Coronary artery (tissue), 2 donors: Measurements from ENCODE around the gene MED27.

ENCODE experiments used
- DNase-seq: peaks from one replicate; pipeline ENCODE4 v3.0.0-alpha.2; 2017; ENCODE audit warnings: low spot score
- H3K27ac ChIP-seq, 2 donors: fragments of 200-600 bp; sonication (generic); one replicate each; pipeline ENCODE4 v1.5.1; 2016 to 2019
- H3K4me3 ChIP-seq: fragments of 200-600 bp; sonication (generic); 2 replicates; pipeline ENCODE4 v1.5.1; 2016; ENCODE audit warnings: mild to moderate bottlenecking, moderate library complexity
- CTCF ChIP-seq: fragments of 200-600 bp; sonication (generic); IDR thresholded peaks from one replicate; pipeline ENCODE4 v1.5.1; 2019; ENCODE audit warnings: antibody characterized with exemption

The MED27 gene

GRCh38 chr9:132044176-132044875, 35.3 kb downstream of the MED27 start:
- Histone ChIP-seq H3K27ac (no peak overlapping the region), H3K4me3 (no peak overlapping the region)
- DNase-seq: no peak
- no peak for TF ChIP-seq CTCF

GRCh38 chr9:132043708-132044107, 36.0 kb downstream of the MED27 start:
- no peak for TF ChIP-seq CTCF
- no peak overlapping the region for H3K27ac ChIP-seq
- no peak overlapping the region for H3K4me3 ChIP-seq
- no peak for DNase-seq

- DNase-seq: no peak
- Histone ChIP-seq H3K27ac (no peak overlapping the region), H3K4me3 (no peak overlapping the region)
- TF ChIP-seq CTCF: no peak
Observed at GRCh38 chr9:132042324-132042723, 37.3 kb downstream of the MED27 start.

- TF ChIP-seq CTCF: no peak
- no peak overlapping the region for H3K4me3 ChIP-seq
- no peak for DNase-seq
- no peak overlapping the region for H3K27ac ChIP-seq
Observed at GRCh38 chr9:132041798-132042197, 37.9 kb downstream of the MED27 start.

- no peak overlapping the region for H3K4me3 ChIP-seq
- no peak overlapping the region for H3K27ac ChIP-seq
- TF ChIP-seq CTCF: no peak
- no peak for DNase-seq
Observed at GRCh38 chr9:132040808-132041207, 38.9 kb downstream of the MED27 start.

- no peak for TF ChIP-seq CTCF
- DNase-seq: no peak
- Histone ChIP-seq H3K4me3 (no peak overlapping the region), H3K27ac (no peak overlapping the region)
Observed at GRCh38 chr9:132040246-132040645, 39.4 kb downstream of the MED27 start.

GRCh38 chr9:132039284-132039683, 40.4 kb downstream of the MED27 start:
- Histone ChIP-seq H3K27ac (no peak overlapping the region), H3K4me3 (no peak overlapping the region)
- TF ChIP-seq CTCF: no peak
- DNase-seq: no peak
